ENCODE measurements around the gene FBXW7. TPM values are rescaled to one million over a fixed set of nuclear protein-coding genes. Genes with fewer than 3 reads are reported as not detected.

The FBXW7 gene
- total and polyA plus RNA-seq, 2 of the 8 experiments (the other 6 are each of a cell fraction or from before 2014, with no cell fraction given) = 6.0 to 26.7 TPM

- H3K27ac ChIP-seq (ENCODE audit: low read depth, low read length) = no peak overlapping the region
- no peak overlapping the region for H4K5ac ChIP-seq (ENCODE audit: insufficient read length, low read depth, low read length)
- H3K79me1 ChIP-seq (ENCODE audit: low read depth, low read length) = no peaks in the 10 kb centered on the region
- no peaks in the 10 kb centered on the region for H3K27me3 ChIP-seq (replicated peaks in 1 of 4; ENCODE audit: control insufficient read depth in 3 of 4, extremely low read depth in 1 of 4, insufficient read depth in 3 of 4, low read length in 3 of 4)
- no peak overlapping the region for H2BK5ac ChIP-seq (ENCODE audit: low read depth, low read length)
- H2BK12ac ChIP-seq (ENCODE audit: low read depth, low read length) = no peak overlapping the region
- no peak overlapping the region for H3K4me3 ChIP-seq (ENCODE audit: extremely low read depth in 1 of 4, insufficient read depth in 2 of 4, low read depth in 3 of 4, low read length in 4 of 4)
- H3K9me3 ChIP-seq (ENCODE audit: insufficient read depth in 2 of 2, low read depth in 1 of 2, low read length in 1 of 2) = no peaks in the 10 kb centered on the region
- no peak overlapping the region for H3K4me2 ChIP-seq (ENCODE audit: insufficient read depth in 1 of 2, low read depth in 2 of 2, low read length in 2 of 2)
- no peaks in the 10 kb centered on the region for H3K79me2 ChIP-seq (ENCODE audit: control insufficient read depth in 1 of 2, insufficient read depth in 2 of 2, low read length in 2 of 2)
- no peak overlapping the region for H2BK15ac ChIP-seq (ENCODE audit: low read length)
- TF ChIP-seq RBBP5 (IDR thresholded peaks at IDR 0.05; ENCODE audit: borderline replicate concordance, low read depth, low read length) = no peak
- TF ChIP-seq SP4 (IDR thresholded peaks at IDR 0.05; ENCODE audit: low read length) = no peak
- no peak for TF ChIP-seq POU5F1 (IDR thresholded peaks at IDR 0.05; ENCODE audit: low read depth, low read length)
- TF ChIP-seq CEBPB (IDR thresholded peaks at IDR 0.05; ENCODE audit: low read depth, low read length) = no peak
- no peak for TF ChIP-seq PHF8 (conservative IDR thresholded peaks at IDR 0.05; ENCODE audit: low read depth, low read length)
- no peak for TF ChIP-seq JUND (IDR thresholded peaks at IDR 0.05; ENCODE audit: low read length)
- TF ChIP-seq GABPA (IDR thresholded peaks at IDR 0.05; ENCODE audit: borderline replicate concordance, insufficient read depth, low read length) = no peak
- H2BK120ac ChIP-seq (replicated peaks; ENCODE audit: low read depth, low read length) = no peak overlapping the region
- H2AFZ ChIP-seq (ENCODE audit: low read length) = no peak overlapping the region
- H3K9ac ChIP-seq (replicated peaks in 1 of 4; ENCODE audit: extremely low read depth in 1 of 4, low read depth in 3 of 4, low read length in 3 of 4) = no peak overlapping the region
- no peak overlapping the region for H4K8ac ChIP-seq (ENCODE audit: extremely low read depth, insufficient read depth, low read length)
- H3K14ac ChIP-seq (ENCODE audit: insufficient read length) = no peak overlapping the region
- no peaks in the 10 kb centered on the region for H4K20me1 ChIP-seq (replicated peaks in 1 of 2; ENCODE audit: control insufficient read depth in 1 of 2, insufficient read depth in 2 of 2, low read length in 2 of 2)
- no peak for DNase-seq (ENCODE audit: low read depth in 1 of 2, low spot score in 2 of 2)
- CTCF ChIA-PET (ENCODE audit: partially characterized antibody) = no interaction called here
- no peak overlapping the region for H3K56ac ChIP-seq (replicated peaks; ENCODE audit: insufficient read length, low read depth, low read length)
- no peaks in the 10 kb centered on the region for H3K36me3 ChIP-seq (ENCODE audit: control insufficient read depth in 2 of 4, insufficient read depth in 4 of 4, low read length in 3 of 4)
- POLR2A ChIA-PET (ENCODE audit: partially characterized antibody) = no interaction called here
- H3K23me2 ChIP-seq (ENCODE audit: low read depth, low read length) = no peaks in the 10 kb centered on the region
- no peak overlapping the region for H2AK5ac ChIP-seq (ENCODE audit: low read depth, low read length)
- WGBS, 2 experiments (ENCODE audit: extremely low coverage in 1 of 2, insufficient coverage in 1 of 2, insufficient read length in 1 of 2, insufficient replicate concordance in 2 of 2, low coverage in 1 of 2, low lambda C conversion rate in 2 of 2, missing lambda C conversion rate in 1 of 2) = 78% methylated on average over 1 of the region's 1 CpG; no CpG with 5 or more reads in 1 of the 2 experiments
- H3K18ac ChIP-seq (ENCODE audit: extremely low read depth, low read length) = no peak overlapping the region
- no peak overlapping the region for H3K23ac ChIP-seq (ENCODE audit: insufficient read length)
- no peak overlapping the region for H2BK20ac ChIP-seq (ENCODE audit: low read length)
- H3K4me1 ChIP-seq (replicated peaks in 1 of 4; ENCODE audit: control insufficient read depth in 3 of 4, insufficient read depth in 4 of 4, low read length in 3 of 4) = no peaks in the 10 kb centered on the region
- H3K4ac ChIP-seq (replicated peaks; ENCODE audit: insufficient read length, low read depth, low read length) = no peak overlapping the region
- H4K91ac ChIP-seq (replicated peaks; ENCODE audit: insufficient read length, low read length) = no peak overlapping the region
- FAIRE-seq = no peak
These were observed 35.4 kb upstream of the FBXW7 start for GRCh38 chr4:152571296-152571695.
